Measurements from ENCODE around the gene SYP.

The SYP gene

DNA sequence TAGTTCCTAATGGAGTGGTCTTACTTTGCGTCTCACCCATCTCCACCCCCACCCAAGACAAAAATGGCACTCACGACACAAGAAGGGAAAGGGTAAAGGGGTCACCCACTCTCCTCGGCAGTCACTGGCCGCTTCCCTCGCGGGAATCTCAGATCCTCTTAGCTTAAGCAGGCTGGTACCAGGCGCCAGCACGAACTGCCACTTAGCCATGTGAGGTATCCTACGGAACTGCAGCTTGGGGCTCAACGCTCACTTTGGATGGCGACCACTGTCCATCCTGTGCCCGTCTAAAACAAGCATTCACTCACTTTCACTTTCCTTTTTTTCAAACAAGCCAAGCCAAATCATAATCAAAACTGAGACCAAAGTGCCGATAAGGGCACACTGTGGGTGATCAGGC is 52.1 kb downstream of the SYP start:
- POLR2A ChIA-PET = no interaction called here

DNA sequence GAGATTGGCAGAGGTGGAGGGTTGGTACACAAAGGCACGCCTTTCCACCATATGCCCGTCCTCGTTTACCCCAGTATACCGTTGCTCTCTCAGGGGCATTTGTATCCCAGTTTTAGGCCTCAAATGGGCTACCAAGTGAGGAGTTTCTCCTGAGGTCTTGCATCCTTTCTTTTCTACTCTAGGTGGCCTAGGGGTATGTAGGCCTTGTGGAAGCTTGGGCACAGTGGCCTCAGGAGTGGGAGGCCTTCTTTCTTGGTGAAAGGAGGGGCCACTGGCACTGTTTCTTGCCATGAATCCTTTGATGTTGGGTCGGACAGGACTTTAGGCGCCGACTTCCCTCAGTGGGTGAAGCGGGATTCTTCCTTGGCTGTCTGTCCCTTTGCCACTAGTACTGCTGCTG is 52.7 kb downstream of the SYP start:
- CTCF ChIA-PET = interaction anchor here (0.6 kb wide), 1 partner anchor 607 kb away, joined by 3 read pairs; no protein-coding TSS in a partner anchor
- H3K4me1 ChIP-seq (ENCODE audit: control insufficient read depth, insufficient read depth, low read length) = no peaks in the 10 kb centered on the region
- H3K27ac ChIP-seq (ENCODE audit: extremely low read depth, low read depth, low read length) = no peak overlapping the region
- POLR2A ChIA-PET = no interaction called here
- no peak overlapping the region for H3K4me3 ChIP-seq (ENCODE audit: low read depth, low read length)
- H3K9me3 ChIP-seq (ENCODE audit: control insufficient read depth, insufficient read depth, low read depth, low read length) = no peaks in the 10 kb centered on the region
- H3K36me3 ChIP-seq (ENCODE audit: control insufficient read depth in 2 of 2, insufficient read depth in 1 of 2, low read length in 2 of 2) = no peaks in the 10 kb centered on the region
- TF ChIP-seq FEZF1 (tag by site-specific recombination; IDR thresholded peaks at IDR 0.05) (no peak), HOXC10 (CRISPR knock-in tag; IDR thresholded peaks at IDR 0.05) (no peak), ZNF777 (tag by site-specific recombination; IDR thresholded peaks at IDR 0.05; ENCODE audit: borderline replicate concordance) (no peak), ZNF629 (tag by site-specific recombination; IDR thresholded peaks at IDR 0.05) (no peak), ZNF404 (tag by site-specific recombination; IDR thresholded peaks at IDR 0.05) (no peak), ZNF184 (tag by site-specific recombination; IDR thresholded peaks at IDR 0.05) (no peak)
- TF ChIP-seq, protein P1, sequence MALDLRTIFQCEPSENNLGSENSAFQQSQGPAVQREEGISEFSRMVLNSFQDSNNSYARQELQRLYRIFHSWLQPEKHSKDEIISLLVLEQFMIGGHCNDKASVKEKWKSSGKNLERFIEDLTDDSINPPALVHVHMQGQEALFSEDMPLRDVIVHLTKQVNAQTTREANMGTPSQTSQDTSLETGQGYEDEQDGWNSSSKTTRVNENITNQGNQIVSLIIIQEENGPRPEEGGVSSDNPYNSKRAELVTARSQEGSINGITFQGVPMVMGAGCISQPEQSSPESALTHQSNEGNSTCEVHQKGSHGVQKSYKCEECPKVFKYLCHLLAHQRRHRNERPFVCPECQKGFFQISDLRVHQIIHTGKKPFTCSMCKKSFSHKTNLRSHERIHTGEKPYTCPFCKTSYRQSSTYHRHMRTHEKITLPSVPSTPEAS (tag by site-specific recombination; IDR thresholded peaks at IDR 0.05) = no peak
- TF ChIP-seq, protein P2, sequence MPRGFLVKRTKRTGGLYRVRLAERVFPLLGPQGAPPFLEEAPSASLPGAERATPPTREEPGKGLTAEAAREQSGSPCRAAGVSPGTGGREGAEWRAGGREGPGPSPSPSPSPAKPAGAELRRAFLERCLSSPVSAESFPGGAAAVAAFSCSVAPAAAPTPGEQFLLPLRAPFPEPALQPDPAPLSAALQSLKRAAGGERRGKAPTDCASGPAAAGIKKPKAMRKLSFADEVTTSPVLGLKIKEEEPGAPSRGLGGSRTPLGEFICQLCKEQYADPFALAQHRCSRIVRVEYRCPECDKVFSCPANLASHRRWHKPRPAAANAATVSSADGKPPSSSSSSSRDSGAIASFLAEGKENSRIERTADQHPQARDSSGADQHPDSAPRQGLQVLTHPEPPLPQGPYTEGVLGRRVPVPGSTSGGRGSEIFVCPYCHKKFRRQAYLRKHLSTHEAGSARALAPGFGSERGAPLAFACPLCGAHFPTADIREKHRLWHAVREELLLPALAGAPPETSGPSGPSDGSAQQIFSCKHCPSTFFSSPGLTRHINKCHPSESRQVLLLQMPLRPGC (tag by site-specific recombination; IDR thresholded peaks at IDR 0.05) = no peak
- TF ChIP-seq, protein P3, sequence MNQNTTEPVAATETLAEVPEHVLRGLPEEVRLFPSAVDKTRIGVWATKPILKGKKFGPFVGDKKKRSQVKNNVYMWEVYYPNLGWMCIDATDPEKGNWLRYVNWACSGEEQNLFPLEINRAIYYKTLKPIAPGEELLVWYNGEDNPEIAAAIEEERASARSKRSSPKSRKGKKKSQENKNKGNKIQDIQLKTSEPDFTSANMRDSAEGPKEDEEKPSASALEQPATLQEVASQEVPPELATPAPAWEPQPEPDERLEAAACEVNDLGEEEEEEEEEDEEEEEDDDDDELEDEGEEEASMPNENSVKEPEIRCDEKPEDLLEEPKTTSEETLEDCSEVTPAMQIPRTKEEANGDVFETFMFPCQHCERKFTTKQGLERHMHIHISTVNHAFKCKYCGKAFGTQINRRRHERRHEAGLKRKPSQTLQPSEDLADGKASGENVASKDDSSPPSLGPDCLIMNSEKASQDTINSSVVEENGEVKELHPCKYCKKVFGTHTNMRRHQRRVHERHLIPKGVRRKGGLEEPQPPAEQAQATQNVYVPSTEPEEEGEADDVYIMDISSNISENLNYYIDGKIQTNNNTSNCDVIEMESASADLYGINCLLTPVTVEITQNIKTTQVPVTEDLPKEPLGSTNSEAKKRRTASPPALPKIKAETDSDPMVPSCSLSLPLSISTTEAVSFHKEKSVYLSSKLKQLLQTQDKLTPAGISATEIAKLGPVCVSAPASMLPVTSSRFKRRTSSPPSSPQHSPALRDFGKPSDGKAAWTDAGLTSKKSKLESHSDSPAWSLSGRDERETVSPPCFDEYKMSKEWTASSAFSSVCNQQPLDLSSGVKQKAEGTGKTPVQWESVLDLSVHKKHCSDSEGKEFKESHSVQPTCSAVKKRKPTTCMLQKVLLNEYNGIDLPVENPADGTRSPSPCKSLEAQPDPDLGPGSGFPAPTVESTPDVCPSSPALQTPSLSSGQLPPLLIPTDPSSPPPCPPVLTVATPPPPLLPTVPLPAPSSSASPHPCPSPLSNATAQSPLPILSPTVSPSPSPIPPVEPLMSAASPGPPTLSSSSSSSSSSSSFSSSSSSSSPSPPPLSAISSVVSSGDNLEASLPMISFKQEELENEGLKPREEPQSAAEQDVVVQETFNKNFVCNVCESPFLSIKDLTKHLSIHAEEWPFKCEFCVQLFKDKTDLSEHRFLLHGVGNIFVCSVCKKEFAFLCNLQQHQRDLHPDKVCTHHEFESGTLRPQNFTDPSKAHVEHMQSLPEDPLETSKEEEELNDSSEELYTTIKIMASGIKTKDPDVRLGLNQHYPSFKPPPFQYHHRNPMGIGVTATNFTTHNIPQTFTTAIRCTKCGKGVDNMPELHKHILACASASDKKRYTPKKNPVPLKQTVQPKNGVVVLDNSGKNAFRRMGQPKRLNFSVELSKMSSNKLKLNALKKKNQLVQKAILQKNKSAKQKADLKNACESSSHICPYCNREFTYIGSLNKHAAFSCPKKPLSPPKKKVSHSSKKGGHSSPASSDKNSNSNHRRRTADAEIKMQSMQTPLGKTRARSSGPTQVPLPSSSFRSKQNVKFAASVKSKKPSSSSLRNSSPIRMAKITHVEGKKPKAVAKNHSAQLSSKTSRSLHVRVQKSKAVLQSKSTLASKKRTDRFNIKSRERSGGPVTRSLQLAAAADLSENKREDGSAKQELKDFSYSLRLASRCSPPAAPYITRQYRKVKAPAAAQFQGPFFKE (tag by site-specific recombination; IDR thresholded peaks at IDR 0.05; ENCODE audit: borderline replicate concordance) = no peak

More for the DNA sequence above, 52.1 kb downstream of the SYP start:
- H3K27ac ChIP-seq (ENCODE audit: extremely low read depth, low read depth, low read length) = no peak overlapping the region
- no peak overlapping the region for H3K4me3 ChIP-seq (ENCODE audit: low read depth, low read length)
- H3K36me3 ChIP-seq (ENCODE audit: control insufficient read depth in 2 of 2, insufficient read depth in 1 of 2, low read length in 2 of 2) = no peaks in the 10 kb centered on the region
- CTCF ChIA-PET = interaction anchor here (0.7 kb wide), 1 partner anchor 17 kb away, joined by 4 read pairs; no protein-coding TSS in a partner anchor
- TF ChIP-seq ZFP3 (tag by site-specific recombination; IDR thresholded peaks at IDR 0.05; ENCODE audit: low read depth) = no peak
- no peak for TF ChIP-seq ZNF529 (tag by site-specific recombination; IDR thresholded peaks at IDR 0.05; ENCODE audit: insufficient replicate concordance)
- TF ChIP-seq ZNF112 (tag by site-specific recombination; IDR thresholded peaks at IDR 0.05) = no peak
- TF ChIP-seq OVOL3 (tag by site-specific recombination; IDR thresholded peaks at IDR 0.05) = no peak
- TF ChIP-seq ZNF664 (tag by site-specific recombination; IDR thresholded peaks at IDR 0.05) = no peak
- no peak for TF ChIP-seq ZFP41 (tag by site-specific recombination; IDR thresholded peaks at IDR 0.05; ENCODE audit: borderline replicate concordance)
- no peak for TF ChIP-seq SP3 (tag by site-specific recombination; IDR thresholded peaks at IDR 0.05)
- TF ChIP-seq ZNF549 (tag by site-specific recombination; IDR thresholded peaks at IDR 0.05) = no peak
- no peak for TF ChIP-seq HOXA7 (CRISPR knock-in tag; IDR thresholded peaks at IDR 0.05; ENCODE audit: borderline replicate concordance)
- TF ChIP-seq ZNF521 (tag by site-specific recombination; IDR thresholded peaks at IDR 0.05) = no peak
- TF ChIP-seq ZNF560 (tag by site-specific recombination; IDR thresholded peaks at IDR 0.05; ENCODE audit: borderline replicate concordance) = no peak
- TF ChIP-seq, protein P4, sequence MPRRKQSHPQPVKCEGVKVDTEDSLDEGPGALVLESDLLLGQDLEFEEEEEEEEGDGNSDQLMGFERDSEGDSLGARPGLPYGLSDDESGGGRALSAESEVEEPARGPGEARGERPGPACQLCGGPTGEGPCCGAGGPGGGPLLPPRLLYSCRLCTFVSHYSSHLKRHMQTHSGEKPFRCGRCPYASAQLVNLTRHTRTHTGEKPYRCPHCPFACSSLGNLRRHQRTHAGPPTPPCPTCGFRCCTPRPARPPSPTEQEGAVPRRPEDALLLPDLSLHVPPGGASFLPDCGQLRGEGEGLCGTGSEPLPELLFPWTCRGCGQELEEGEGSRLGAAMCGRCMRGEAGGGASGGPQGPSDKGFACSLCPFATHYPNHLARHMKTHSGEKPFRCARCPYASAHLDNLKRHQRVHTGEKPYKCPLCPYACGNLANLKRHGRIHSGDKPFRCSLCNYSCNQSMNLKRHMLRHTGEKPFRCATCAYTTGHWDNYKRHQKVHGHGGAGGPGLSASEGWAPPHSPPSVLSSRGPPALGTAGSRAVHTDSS (tag by site-specific recombination; IDR thresholded peaks at IDR 0.05) = no peak
- no peak for TF ChIP-seq ZNF544 (tag by site-specific recombination; IDR thresholded peaks at IDR 0.05)
- TF ChIP-seq KLF9 (tag by site-specific recombination; IDR thresholded peaks at IDR 0.05; ENCODE audit: low read depth) = no peak
- no peak for TF ChIP-seq ZNF37A (tag by site-specific recombination; IDR thresholded peaks at IDR 0.05)
- TF ChIP-seq ZNF791 (tag by site-specific recombination; IDR thresholded peaks at IDR 0.05) = no peak
- TF ChIP-seq, protein P5, sequence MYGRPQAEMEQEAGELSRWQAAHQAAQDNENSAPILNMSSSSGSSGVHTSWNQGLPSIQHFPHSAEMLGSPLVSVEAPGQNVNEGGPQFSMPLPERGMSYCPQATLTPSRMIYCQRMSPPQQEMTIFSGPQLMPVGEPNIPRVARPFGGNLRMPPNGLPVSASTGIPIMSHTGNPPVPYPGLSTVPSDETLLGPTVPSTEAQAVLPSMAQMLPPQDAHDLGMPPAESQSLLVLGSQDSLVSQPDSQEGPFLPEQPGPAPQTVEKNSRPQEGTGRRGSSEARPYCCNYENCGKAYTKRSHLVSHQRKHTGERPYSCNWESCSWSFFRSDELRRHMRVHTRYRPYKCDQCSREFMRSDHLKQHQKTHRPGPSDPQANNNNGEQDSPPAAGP (tag by site-specific recombination; IDR thresholded peaks at IDR 0.05) = no peak
- TF ChIP-seq, protein P6, sequence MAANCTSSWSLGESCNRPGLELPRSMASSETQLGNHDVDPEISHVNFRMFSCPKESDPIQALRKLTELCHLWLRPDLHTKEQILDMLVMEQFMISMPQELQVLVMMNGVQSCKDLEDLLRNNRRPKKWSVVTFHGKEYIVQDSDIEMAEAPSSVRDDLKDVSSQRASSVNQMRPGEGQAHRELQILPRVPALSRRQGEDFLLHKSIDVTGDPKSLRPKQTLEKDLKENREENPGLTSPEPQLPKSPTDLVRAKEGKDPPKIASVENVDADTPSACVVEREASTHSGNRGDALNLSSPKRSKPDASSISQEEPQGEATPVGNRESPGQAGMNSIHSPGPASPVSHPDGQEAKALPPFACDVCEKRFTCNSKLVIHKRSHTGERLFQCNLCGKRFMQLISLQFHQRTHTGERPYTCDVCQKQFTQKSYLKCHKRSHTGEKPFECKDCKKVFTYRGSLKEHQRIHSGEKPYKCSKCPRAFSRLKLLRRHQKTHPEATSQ (tag by site-specific recombination; IDR thresholded peaks at IDR 0.05) = no peak
- no peaks in the 10 kb centered on the region for H3K4me1 ChIP-seq (ENCODE audit: control insufficient read depth, insufficient read depth, low read length)
- H3K9me3 ChIP-seq (ENCODE audit: control insufficient read depth, insufficient read depth, low read depth, low read length) = no peaks in the 10 kb centered on the region
